SKM-1 treated with dmso at 0.1 percent for 144 hours (cell line): Measurements from ENCODE around the gene ITGB3.
A peak's percentile ranks its signal among the peaks of the same experiment; 100 is the strongest.

Experiments used
- DNase-seq: peaks from one replicate; lab custom pipeline; 2025; ENCODE audit not compliant: unreplicated experiment; lab: John Stamatoyannopoulos, UW

Gene ITGB3

GRCh38 chr17:47295874-47296255, 42.2 kb downstream of the ITGB3 start:
- no peak for DNase-seq

- no peak for DNase-seq
These were observed 44.2 kb downstream of the ITGB3 start for GRCh38 chr17:47297661-47298400.

- no peak for DNase-seq
These were observed 45.1 kb downstream of the ITGB3 start for GRCh38 chr17:47298712-47299111.

- no peak for DNase-seq
These were observed 45.7 kb downstream of the ITGB3 start for GRCh38 chr17:47299239-47299910.

GRCh38 chr17:47300718-47301117, 47.1 kb downstream of the ITGB3 start:
- no peak for DNase-seq

GRCh38 chr17:47301161-47301560, 47.5 kb downstream of the ITGB3 start:
- DNase-seq: no peak

- no peak for DNase-seq
These were observed 48.2 kb downstream of the ITGB3 start for GRCh38 chr17:47301831-47302230.

- DNase-seq: no peak
These were observed 50.6 kb downstream of the ITGB3 start for GRCh38 chr17:47304186-47304585.

GRCh38 chr17:47305302-47305923, 51.8 kb downstream of the ITGB3 start:
- no peak for DNase-seq

- DNase-seq: no peak
These were observed 56.6 kb downstream of the ITGB3 start for GRCh38 chr17:47310186-47310733.

- DNase-seq: no peak
These were observed 57.8 kb downstream of the ITGB3 start for GRCh38 chr17:47311420-47311819.

GRCh38 chr17:47315451-47316266, 62.0 kb downstream of the ITGB3 start:
- DNase-seq: peak; percentile 61

GRCh38 chr17:47316311-47316710, 62.7 kb downstream of the ITGB3 start:
- no peak for DNase-seq

- DNase-seq: no peak
These were observed 63.5 kb downstream of the ITGB3 start for GRCh38 chr17:47317119-47317518.

- no peak for DNase-seq
These were observed 64.7 kb downstream of the ITGB3 start for GRCh38 chr17:47318197-47318918.

- no peak for DNase-seq
These were observed 67.4 kb downstream of the ITGB3 start for GRCh38 chr17:47320879-47321502.

- peak; percentile 80 for DNase-seq
These were observed 70.0 kb downstream of the ITGB3 start, which contains the start of gene EFCAB13 for GRCh38 chr17:47323382-47324223. EFCAB13 (plus strand) TSS chr17:47323955; CDS start chr17:47328354, 4,399 bp downstream.

- peak; percentile 87 for DNase-seq
These were observed 70.8 kb downstream of the ITGB3 start for GRCh38 chr17:47324224-47325020.
